Calu3 (cell line): ENCODE data around the gene DDN. TPM values are rescaled to one million over a fixed set of nuclear protein-coding genes. Genes with fewer than 3 reads are reported as not detected.

Experiments
- BruUV-seq: library from RNA; stranded (reverse); fragments of 400-500 nt; replicated peaks from 2 replicates; lab custom pipeline; 2021; lab: Mats Ljungman, UMichigan
- CTCF ChIA-PET: fragments of 300-600 bp; sonication (Branson Sonifier 250); formaldehyde crosslinking; loops from one replicate; lab custom pipeline; 2022; ENCODE audit warnings: antibody characterized with exemption; lab: Charles Lee
- DNase-seq: peaks from one replicate; pipeline ENCODE4 v3.0.0; 2022
- H3K27ac Mint-ChIP-seq: one replicate; pipeline ENCODE4 v1.8.0; 2022; ENCODE audit warnings: mixed read lengths; ENCODE audit not compliant: unreplicated experiment
- H3K27me3 Mint-ChIP-seq: one replicate; pipeline ENCODE4 v1.8.0; 2022; ENCODE audit warnings: mixed read lengths; ENCODE audit not compliant: unreplicated experiment
- H3K36me3 Mint-ChIP-seq: one replicate; pipeline ENCODE4 v1.8.0; 2022; ENCODE audit warnings: mild to moderate bottlenecking, moderate library complexity, mixed read lengths; ENCODE audit not compliant: insufficient read depth, unreplicated experiment
- H3K4me1 Mint-ChIP-seq: one replicate; pipeline ENCODE4 v1.8.0; 2022; ENCODE audit warnings: mild to moderate bottlenecking, low read depth, mixed read lengths; ENCODE audit not compliant: unreplicated experiment
- H3K4me3 Mint-ChIP-seq: one replicate; pipeline ENCODE4 v1.8.0; 2022; ENCODE audit warnings: mild to moderate bottlenecking, low read depth, moderate library complexity, mixed read lengths; ENCODE audit not compliant: unreplicated experiment
- H3K9me3 Mint-ChIP-seq: one replicate; pipeline ENCODE4 v1.8.0; 2022; ENCODE audit warnings: low read depth, mixed read lengths; ENCODE audit not compliant: unreplicated experiment
- intact Hi-C: fragments of 100-400 bp; cut with micrococcal nuclease; formaldehyde crosslinking; loops from one replicate; pipeline ENCODE4 v1.10.0; 2022; ENCODE audit not compliant: unreplicated experiment
- total RNA-seq: library from RNA; stranded (reverse); gene quantifications from 2 replicates; pipeline ENCODE4 v1.2.3, GENCODE V29; 2022
- TF ChIP-seq, protein P1 (sequence below): fragments of 200-600 bp; IDR thresholded peaks from one replicate; pipeline ENCODE4 v1.8.0; 2022; ENCODE audit warnings: antibody characterized with exemption; ENCODE audit not compliant: unreplicated experiment

Gene DDN
- total RNA-seq, 1 experiment from 2014 or later = 0.21 TPM

DNA sequence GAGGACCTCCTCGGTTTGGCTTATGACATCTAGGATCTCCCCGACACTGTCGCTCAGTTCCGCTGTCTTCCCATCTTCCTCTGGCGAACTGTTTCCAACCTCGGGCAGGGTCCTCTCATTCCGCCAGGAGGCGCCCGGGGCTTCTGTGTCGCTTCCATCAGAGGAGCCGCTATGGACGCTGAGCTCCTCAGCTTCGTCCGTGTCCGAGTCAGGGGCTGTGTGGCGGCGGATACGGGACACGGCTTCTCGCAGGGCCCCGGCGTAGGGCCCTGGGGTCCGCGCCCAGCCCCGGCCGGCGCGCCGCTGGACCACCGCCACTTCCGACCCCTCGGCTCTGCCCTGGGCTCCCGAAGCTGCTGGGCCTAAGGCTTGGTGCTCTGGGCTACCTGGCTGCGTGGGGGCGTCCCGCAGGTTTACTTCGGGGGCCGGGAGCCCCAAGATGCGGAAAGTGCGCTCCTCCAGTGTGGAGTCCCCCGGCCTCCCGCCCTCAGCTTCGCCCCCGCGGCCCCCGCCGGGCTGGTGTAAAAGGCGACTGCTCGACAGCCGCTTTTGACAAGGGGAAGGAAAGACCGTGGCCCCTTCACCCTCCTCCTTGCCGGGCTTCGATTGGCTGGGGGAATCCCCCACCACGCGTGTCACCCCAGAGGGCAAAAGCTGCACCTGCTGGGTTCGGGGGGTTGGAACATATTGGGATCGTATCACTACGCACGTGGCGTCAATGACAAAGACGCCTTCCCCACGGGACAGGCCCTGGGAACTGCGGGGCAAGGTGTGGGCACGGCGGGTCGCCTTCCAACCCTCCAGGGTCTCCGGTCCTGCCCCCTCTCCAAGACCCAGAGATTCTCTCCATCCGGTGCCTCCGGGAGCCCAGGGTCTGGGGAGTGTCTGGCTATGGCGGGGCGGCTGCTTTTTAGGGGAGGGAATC, 2.1 kb downstream of the DDN start:
- peaks cover 17% of the 10 kb centered on the region for H3K4me1 Mint-ChIP-seq
- H3K9me3 Mint-ChIP-seq = no peaks in the 10 kb centered on the region
- H3K27ac Mint-ChIP-seq = no peak overlapping the region
- no peak overlapping the region for H3K4me3 Mint-ChIP-seq
- no TSS peak for BruUV-seq
- intact Hi-C loops = loop anchor here (5.0 kb wide), 1 partner anchor 145 kb away; the partner anchor contains the start of gene DDX23
- CTCF ChIA-PET = interaction anchor here (0.8 to 1.7 kb wide), 5 partner anchors 9 to 144 kb away, joined by 3 to 8 read pairs (median 4); partner anchors contain the start of gene PRKAG1
- peak; percentile 57 for DNase-seq
- TF ChIP-seq, protein P1, sequence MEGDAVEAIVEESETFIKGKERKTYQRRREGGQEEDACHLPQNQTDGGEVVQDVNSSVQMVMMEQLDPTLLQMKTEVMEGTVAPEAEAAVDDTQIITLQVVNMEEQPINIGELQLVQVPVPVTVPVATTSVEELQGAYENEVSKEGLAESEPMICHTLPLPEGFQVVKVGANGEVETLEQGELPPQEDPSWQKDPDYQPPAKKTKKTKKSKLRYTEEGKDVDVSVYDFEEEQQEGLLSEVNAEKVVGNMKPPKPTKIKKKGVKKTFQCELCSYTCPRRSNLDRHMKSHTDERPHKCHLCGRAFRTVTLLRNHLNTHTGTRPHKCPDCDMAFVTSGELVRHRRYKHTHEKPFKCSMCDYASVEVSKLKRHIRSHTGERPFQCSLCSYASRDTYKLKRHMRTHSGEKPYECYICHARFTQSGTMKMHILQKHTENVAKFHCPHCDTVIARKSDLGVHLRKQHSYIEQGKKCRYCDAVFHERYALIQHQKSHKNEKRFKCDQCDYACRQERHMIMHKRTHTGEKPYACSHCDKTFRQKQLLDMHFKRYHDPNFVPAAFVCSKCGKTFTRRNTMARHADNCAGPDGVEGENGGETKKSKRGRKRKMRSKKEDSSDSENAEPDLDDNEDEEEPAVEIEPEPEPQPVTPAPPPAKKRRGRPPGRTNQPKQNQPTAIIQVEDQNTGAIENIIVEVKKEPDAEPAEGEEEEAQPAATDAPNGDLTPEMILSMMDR = no peak
- peaks cover 32% of the 10 kb centered on the region for H3K27me3 Mint-ChIP-seq
- H3K36me3 Mint-ChIP-seq = peaks cover 5% of the 10 kb centered on the region

DNA sequence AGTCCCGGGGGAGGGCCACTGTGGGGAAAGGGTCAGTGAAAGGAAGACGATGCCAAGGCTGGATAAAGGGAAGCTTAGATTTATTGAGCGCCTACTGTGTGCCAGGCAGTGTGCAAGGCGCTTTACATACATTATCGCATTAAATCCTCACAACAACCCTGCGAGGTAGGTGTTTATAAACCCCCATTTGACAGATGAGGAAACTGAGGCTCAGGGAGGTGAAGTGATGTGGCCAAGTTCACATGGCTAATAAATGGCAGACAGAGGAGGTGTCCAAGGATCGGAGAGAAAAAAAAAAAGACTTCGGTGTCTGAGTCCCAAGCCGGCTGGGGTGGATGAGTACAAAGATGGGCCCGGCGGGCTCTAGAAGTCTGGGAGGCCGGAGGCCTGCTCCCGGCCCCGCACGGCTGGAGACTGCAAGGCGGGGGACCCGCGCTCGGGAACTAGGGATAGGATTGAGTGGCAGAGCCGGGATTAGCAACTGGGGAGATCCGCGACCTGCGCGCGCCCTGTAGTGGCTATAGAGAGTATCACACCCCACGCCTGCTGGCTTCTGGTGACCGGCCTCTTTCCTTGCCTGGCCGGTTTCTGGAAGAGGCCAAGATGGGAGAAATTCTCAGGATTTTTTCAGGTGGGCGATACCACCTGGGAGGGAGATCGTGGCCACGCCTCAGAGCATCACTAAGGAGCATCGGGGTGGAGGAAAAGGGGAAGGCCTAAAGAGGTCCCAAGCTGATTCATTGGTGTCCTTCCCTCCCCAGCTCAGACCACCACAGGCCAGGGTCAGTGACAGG, 3.9 kb downstream of the DDN start:
- no TSS peak for BruUV-seq
- peaks cover 44% of the 10 kb centered on the region for H3K27me3 Mint-ChIP-seq
- H3K27ac Mint-ChIP-seq = no peak overlapping the region
- no peaks in the 10 kb centered on the region for H3K9me3 Mint-ChIP-seq
- TF ChIP-seq, protein P1 = no peak
- peaks cover 5% of the 10 kb centered on the region for H3K36me3 Mint-ChIP-seq
- H3K4me3 Mint-ChIP-seq = peak overlapping the region; percentile 64
- H3K4me1 Mint-ChIP-seq = peaks cover 17% of the 10 kb centered on the region
- intact Hi-C loops = loop anchor here (5.0 kb wide), 1 partner anchor 143 kb away; the partner anchor contains the start of gene DDX23
- peak; percentile 80 for DNase-seq
- CTCF ChIA-PET = no interaction called here

DNA sequence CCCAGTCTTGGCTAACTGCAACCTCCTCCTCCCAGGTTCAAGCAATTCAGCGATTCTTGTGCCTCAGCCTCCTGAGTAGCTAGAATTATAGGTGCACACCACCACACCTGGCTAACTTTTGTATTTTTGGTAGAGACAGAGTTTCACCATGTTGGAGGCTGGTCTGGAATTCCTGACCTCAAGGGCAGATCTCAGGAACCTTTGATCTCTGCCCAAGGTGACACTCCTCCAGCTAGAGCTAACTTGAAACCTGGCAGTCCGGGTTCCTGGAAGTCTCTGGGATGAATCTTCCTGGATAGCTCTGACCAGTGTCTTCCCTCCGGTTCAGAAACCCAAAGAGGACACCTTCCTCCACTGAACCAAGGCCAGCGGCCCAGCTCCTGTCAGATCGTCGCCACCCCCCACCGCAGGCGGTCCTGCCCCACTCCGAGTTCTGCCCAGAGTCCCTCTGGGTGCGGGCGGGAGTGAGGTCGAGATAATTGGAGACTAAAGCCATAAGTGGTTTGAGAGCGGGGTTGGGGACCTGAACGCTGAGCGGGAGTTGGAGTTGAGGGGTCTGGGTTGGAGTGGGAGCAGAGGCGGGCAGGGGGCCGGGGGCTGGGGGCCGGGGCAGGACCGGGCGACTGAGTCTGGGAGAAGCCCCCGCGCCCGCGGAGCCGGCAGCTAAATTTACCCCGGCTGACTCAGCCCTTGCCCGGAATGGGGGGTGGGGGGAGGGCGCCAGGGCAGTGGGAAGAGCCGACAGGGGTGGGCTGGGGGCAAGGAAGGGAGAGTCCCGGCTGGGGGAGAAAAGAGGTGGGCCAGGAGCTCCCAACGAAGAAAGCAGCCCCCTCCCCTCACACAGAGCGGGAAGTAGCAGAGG, 4.7 kb downstream of the DDN start:
- DNase-seq = no peak
- H3K9me3 Mint-ChIP-seq = no peaks in the 10 kb centered on the region
- H3K4me1 Mint-ChIP-seq = peaks cover 11% of the 10 kb centered on the region
- TF ChIP-seq, protein P1 = no peak
- peak overlapping the region; percentile 64 for H3K4me3 Mint-ChIP-seq
- no peak overlapping the region for H3K27ac Mint-ChIP-seq
- CTCF ChIA-PET = interaction anchor here (1.9 kb wide), 1 partner anchor 11 kb away, joined by 5 read pairs; no protein-coding TSS in a partner anchor
- intact Hi-C loops = loop anchor here (5.0 kb wide), 1 partner anchor 142 kb away; the partner anchor contains the start of gene DDX23
- peaks cover 2% of the 10 kb centered on the region for H3K36me3 Mint-ChIP-seq
- no TSS peak for BruUV-seq
- peaks cover 52% of the 10 kb centered on the region for H3K27me3 Mint-ChIP-seq
